Colonic mucosa (tissue), 4 donors: ENCODE measurements around the gene KHDC3L. TPM values are rescaled to one million over a fixed set of nuclear protein-coding genes. Genes with fewer than 3 reads are reported as not detected.

Source experiments
- DNase-seq: peaks from one replicate; pipeline ENCODE4 v3.0.0-alpha.2; 2020
- H3K27ac ChIP-seq: fragments of 200-600 bp; one replicate; pipeline ENCODE4 v1.8.0; 2021
- H3K27me3 ChIP-seq: fragments of 200-600 bp; one replicate; pipeline ENCODE4 v1.8.0; 2021
- H3K36me3 ChIP-seq: fragments of 200-600 bp; one replicate; pipeline ENCODE4 v1.8.0; 2021
- H3K4me1 ChIP-seq: fragments of 200-600 bp; one replicate; pipeline ENCODE4 v1.8.0; 2021; ENCODE audit warnings: mild to moderate bottlenecking
- H3K4me3 ChIP-seq: fragments of 200-600 bp; one replicate; pipeline ENCODE4 v1.8.0; 2021
- H3K9ac ChIP-seq, 2 donors: one replicate each; pipeline ENCODE4 v1.7.0; 2013; ENCODE audit warnings: control low read depth in 2 of 2, low read depth in 2 of 2, low read length in 2 of 2
- H3K9me3 ChIP-seq: fragments of 200-600 bp; one replicate; pipeline ENCODE4 v1.8.0; 2021
- CTCF ChIP-seq: fragments of 200-600 bp; IDR thresholded peaks from one replicate; pipeline ENCODE4 v1.8.0; 2022; ENCODE audit warnings: antibody characterized with exemption, mild to moderate bottlenecking
- intact Hi-C: fragments of 100-400 bp; cut with DNase I; formaldehyde crosslinking; loops from one replicate; pipeline ENCODE4 v1.14.1; 2022
- total RNA-seq, 2 donors: library from RNA; stranded (reverse); fragmentation: NEBNext Ultra II Directional in 1 of 2; extraction: Animal tissue kit (Norgen Biotek cat#: 25700) in 1 of 2; gene quantifications; one replicate each; pipeline ENCODE4 v1.2.1, GENCODE V29; 2021
- donor health status: healthy.
- donor health status: DM: no; HTN: no; CAD: no.
- donor health status: DM: no; HTN: no; CAD: no.

KHDC3L gene
- total RNA-seq, 2 donors from 2014 or later = not detected

- no peak for DNase-seq
- Histone ChIP-seq H3K36me3 (no peaks in the 10 kb centered on the region), H3K4me1 (no peaks in the 10 kb centered on the region), H3K4me3 (no peak overlapping the region), H3K9me3 (no peaks in the 10 kb centered on the region), H3K9ac (no peak overlapping the region), H3K27me3 (no peaks in the 10 kb centered on the region), H3K27ac (no peak overlapping the region)
- TF ChIP-seq CTCF = no peak
- intact Hi-C loops = no loop called here
Observed at GRCh38 chr6:73409395-73409794, 46.9 kb downstream of the KHDC3L start.

DNA sequence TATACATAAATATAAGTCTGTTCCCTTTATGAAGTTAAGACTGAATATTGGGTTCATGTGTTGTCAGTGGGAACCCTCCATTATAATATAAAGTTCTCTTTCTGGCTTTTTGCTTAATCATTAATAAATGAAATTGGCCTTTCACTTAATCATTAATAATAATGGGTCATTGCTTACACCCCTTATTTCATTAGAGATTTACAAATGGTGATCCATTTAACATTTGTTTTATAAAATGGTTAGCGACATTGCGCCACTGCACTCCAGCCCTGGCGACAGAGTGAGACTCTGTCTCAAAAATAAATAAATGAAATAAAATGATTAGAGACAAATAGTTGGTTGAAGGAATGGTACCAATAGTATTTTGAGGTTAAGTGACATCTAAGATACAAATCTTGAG is 50.6 kb downstream of the KHDC3L start:
- DNase-seq = no peak
- H3K27me3 ChIP-seq = no peaks in the 10 kb centered on the region
- no peak overlapping the region for H3K27ac ChIP-seq
- TF ChIP-seq CTCF = no peak
- no peak overlapping the region for H3K9ac ChIP-seq
- H3K4me1 ChIP-seq = no peaks in the 10 kb centered on the region
- H3K9me3 ChIP-seq = no peaks in the 10 kb centered on the region
- H3K4me3 ChIP-seq = no peak overlapping the region
- no peaks in the 10 kb centered on the region for H3K36me3 ChIP-seq
- intact Hi-C loops = no loop called here

Other genes with a start within 250 kb of the KHDC3L start
- gene KHDC1L, start 137.2 kb upstream of the KHDC3L start, total RNA-seq = not detected
- gene KHDC1, start 99.5 kb upstream of the KHDC3L start, total RNA-seq = 1 to 10 TPM in 1 of 2 donors, under 1 TPM in 1; 0.69 to 1.8 TPM
- gene DPPA5, start 8.4 kb upstream of the KHDC3L start, total RNA-seq = not detected
- gene OOEP, start 7.2 kb downstream of the KHDC3L start, total RNA-seq = not detected
- under 1 TPM in 1 of 2 donors, not detected in 1; 0.16 TPM for gene DDX43, start 32.2 kb downstream of the KHDC3L start, total RNA-seq
- 1 to 10 TPM; 4.1 to 5.6 TPM for gene CGAS, start 89.6 kb downstream of the KHDC3L start, total RNA-seq
- 10 to 100 TPM; 25.5 to 29.2 TPM for gene MTO1, start 99.1 kb downstream of the KHDC3L start, total RNA-seq
- 1,000 to 10,000 TPM; 7,049 to 8,990 TPM for gene EEF1A1, start 158.4 kb downstream of the KHDC3L start, total RNA-seq